B cell (primary cell): ENCODE data around the gene THSD7B.

ENCODE experiments used
- CTCF ChIP-seq: fragments of 200-600 bp; IDR thresholded peaks from one replicate; pipeline ENCODE4 v1.8.0; 2022; ENCODE audit warnings: antibody characterized with exemption, mild to moderate bottlenecking
- EZH2 ChIP-seq: IDR thresholded peaks from 2 replicates; pipeline ENCODE4 v1.6.1; 2012; ENCODE audit warnings: borderline replicate concordance, low read depth, mild to moderate bottlenecking, moderate library complexity, low read length; ENCODE audit not compliant: insufficient read depth, poor library complexity, severe bottlenecking

DNA sequence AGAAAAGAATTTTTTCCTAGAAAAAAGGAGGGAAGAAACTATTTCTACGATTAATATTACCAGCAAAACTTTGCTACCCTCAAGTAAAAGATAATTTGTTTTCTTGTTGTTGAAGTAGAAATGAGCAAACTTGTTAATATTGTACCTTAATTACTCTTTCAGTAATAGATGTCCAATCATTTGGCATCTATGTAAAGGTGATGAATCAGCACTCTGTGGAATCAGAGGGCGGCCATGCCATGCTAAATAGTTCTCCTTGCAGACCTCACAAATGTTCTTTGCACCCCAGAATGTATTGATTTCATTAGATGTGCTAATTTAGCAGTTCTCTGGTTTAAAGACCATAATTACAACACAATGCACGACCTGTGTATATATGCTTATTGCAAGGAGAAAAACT is 29.1 kb upstream of the THSD7B start:
- TF ChIP-seq CTCF: no peak
- TF ChIP-seq EZH2: no peak
